ENCODE data around the gene SHISA5.
"Not testable (repeated sequence)": the region's sequence is repeated elsewhere in the genome, so short reads cannot be mapped to it uniquely, and the experiment has no call there.

SHISA5 gene

DNA sequence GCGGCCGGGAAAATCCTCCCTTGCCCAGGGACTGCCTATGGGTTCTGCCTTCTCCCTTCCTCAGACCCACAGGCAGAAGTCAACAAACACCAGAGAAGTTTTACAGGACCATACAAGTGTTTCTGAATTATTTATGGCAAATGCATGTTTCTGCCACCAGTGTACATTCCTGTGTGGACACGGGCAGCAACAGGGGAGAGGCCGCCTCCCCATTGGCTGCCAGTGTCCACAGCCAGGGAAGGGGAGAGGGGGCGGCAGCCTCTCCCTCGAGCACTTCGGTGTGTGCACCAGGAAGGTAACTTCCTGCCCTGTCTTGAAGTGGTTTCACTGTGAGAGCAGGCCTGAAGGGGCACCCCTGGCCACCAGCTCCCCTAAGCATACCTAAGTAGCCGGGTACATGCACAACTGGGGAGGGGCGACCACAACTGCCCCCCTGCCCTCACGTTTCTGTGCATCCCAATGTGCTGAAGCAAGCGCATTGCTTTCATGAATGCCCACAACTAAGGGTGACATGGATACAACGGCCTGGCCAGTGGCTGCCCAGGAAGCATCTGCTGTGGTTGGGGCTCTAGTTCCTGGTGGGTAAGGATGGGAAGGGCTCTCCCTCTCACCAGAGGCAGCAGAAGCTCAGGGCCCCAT is 14.8 kb upstream of the SHISA5 start:
- no peak for DNase-seq

DNA sequence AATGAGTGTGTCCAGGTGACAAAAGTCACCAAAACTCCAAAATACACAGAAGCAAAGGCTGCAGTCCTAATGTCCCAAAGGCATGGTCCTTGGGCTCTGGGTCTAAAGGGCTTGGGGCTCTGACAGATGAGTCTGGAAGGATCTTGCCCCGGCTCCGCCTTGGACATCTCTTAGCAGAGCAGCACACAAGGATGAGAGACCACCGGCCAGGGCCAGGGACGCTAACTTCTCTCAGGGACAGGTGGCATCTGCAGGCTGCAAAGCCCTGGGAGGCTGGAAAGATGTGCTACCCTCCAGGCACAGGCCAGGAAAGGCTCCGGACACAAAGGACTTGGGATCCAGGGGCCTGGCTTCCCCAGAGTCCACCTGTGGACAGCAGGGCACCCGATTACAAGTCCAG is 14.1 kb upstream of the SHISA5 start:
- no peak for DNase-seq

DNA sequence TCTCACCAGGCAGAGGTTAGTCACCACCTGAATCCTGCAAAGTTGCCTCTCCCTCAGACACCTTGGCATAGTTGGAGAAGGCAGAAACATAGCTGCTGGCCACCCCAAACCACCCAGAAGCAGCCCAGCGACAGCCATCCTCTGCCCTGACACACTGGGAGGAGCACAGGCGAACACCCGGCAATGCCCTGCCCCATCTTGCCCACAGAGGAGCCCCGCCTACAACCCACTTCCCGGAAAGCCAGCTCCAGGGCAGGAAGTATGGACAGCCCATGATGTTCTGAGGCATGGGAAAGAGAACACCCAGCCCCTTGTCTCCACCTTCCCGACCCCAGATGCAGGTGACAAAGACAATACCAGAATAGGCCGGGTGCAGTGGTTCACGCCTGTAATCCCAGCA is 12.6 kb upstream of the SHISA5 start:
- DNase-seq, result no peak

DNA sequence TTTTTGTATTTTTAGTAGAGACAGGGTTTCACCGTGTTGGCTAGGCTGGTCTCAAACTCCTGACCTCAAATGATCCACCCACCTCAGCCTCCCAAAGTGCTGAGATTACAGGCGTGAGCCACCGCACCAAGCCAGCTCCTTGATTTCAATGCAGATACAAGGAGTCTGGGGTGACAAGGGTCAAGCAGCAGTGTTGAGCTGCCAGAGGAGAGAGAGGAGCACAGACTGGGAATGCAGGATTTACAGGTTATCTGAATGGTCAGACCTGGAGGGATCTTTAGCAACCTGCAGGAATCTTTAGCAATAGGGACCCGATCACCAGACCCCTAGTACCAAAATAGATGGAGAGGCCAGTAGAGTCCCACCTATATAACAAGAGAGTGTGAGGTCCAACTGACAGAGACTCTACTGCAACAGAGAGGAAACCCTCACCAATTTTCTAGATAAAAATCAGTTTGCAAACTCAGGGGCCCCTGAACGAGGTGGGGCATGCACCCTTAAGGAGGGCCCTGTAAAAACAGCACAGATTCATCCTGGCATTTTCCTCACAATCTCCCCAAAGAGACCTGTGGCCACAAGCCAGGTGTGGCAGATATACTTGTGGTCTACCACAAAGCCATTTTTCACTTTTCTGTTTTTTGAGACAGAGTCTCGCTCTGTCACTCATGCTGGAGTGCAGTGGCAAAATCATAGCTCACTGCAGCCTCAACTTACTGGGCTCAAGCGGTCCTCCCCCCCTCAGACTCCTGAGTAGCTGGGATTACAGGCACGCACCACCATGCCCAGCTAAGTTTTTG is 10.7 kb upstream of the SHISA5 start:
- peak; percentile 15 for DNase-seq

DNA sequence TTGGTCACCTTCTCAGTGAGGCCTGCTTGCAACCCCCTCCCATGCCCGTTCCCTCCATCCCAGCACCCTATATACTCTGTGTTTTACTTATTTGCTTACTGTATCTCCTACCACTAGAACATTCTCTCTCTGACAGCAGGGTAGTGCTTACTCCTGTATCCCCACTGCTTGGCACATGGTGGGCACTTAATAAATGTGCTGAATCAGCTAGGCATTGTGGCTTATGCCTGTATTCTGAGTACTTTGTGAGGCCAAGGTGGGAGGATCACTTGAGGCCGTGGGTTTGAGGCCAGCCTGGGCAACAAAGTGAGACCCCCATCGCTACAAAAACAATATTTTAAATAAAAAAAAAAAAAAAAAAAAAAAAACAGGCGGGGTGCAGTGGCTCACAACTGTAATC is 7.6 kb upstream of the SHISA5 start:
- no peak for DNase-seq

DNA sequence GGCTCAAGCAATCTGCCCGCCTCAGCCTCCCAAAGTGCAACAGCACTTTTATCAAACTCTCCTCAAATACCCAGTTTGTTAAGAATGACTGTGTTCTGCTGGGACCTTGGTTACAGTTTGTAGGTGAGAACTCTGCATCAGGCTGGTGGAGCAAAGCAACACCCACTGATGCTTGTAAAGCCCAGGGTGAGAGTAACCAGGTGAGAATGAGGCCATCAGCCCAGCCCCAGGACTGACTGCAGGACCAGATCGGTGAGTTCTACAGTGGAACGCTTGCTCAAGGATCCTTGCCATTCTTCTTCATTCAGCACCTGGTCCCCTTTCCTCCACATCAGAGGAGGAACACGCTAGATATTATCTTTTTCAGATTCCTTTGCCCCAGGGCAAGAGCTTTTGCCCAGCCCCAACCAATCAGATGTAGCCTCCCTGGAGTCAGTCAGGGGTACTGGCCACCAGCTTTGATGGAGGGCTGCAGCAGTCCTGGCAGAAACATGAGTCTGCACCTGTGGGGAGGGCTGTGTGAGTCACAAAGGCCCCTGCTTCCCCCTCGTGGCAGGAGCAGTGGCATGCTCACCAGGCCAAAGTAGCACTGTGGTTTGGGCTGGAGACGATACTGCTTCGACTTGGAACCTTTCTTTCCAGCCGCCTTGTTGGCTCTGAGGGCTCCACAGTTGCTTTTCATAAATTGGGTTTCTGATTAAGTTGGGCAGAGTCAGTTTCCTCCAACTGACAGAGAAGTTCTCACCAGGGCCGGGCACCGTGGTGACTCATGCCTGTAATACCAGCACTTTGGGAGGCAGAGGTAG is 3.5 kb upstream of the SHISA5 start:
- DNase-seq, result peak; percentile 91

DNA sequence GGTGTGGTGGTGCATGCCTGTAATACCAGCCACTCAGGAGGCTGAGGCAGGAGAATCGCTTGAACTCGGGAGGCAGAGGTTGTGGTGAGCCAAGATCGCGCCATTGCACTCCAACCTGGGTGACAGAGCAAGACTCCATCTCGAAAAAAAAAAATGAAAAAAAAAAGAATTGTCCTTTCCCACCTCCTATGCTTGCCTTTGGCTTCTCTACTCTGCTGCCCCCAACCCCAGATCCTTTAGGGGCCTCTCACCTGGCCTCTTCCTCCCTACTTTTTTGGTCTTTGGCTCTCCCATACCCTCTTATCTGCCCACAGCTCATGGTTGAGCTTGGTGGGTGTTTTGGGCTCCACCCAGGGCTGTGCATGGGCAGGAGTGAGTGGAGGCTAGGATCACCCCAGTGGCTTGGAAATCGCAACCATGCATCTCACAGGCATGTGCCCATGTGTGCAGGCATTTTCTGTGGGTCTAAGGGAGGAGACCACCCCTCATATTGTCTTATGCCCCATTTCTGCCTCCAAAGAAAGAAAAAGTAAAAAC is 2.1 kb upstream of the SHISA5 start:
- DNase-seq, result peak; percentile 87

DNA sequence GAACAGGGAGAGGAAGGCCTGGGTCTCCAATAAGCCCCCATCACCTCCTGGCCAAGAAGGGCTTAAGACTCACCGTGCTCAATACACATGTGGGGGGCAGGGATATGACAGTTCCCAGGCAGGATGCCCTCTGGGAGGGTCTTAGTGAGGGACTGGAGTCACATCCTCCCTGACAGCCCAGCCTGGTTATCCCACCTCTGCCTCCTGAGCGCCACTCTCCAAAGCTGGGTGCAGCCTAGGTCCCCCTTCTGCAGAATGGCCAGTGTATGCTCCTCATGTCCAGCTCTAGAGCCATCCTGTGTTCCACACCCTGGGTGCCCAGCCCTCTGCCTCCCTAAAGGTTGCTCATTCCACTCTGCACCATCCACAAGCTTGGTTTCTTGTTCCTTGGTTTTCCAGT is 1.2 kb upstream of the SHISA5 start:
- no peak for DNase-seq

DNA sequence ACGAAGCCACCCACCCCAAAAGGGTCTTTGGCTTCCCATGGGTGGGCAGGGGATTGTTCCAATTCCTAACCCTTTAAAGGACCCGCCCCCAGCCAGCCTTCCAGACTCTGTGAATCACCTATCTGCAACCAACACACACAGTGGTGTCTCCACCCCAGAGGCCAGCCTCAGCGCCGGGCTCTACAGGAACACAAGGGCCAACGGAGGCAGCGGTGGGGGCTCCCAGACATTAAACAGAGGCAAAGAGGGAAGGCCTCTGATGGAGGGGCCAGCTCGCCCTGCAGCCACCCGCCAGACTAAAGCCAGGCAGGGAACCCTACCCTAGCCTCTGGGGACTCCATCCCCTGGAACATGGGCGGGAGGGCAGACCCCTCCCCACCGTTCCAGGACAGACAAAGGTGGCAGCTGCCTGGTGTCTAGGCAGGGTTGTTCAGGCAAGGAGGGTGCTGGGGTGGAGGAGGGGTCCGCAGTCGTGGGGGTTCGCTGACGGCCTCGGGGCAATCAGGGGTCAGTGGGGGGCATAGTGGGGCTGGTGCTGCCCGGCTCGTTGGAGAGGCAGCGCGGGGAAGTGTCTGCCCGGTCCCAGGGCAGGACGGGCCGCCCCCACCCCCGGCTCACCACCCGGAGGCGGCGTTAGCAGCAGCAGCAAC is 448 bp downstream of the SHISA5 start:
- peak; percentile 86 for DNase-seq

DNA sequence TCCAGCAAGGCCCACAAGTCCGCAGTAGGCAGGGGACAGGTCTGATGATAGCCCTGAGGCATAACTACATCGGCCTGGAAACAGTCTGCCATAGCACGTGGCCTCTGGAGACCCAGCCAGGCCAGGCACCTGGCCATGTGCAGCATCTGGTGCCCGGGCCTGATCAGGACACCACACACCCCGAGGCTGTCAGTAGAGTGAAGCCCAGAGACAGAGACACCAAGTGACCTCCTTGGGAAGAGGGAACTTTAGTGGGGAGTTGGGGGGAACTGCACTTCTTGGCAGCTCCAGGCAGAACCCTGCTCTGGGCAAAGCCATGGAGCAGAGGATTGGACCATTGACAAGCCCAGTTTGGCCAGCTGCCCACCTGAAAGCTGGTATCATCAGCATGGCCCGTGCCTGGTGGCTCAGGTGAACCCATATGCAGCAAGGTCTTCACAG is 1.2 kb downstream of the SHISA5 start:
- DNase-seq, result peak; percentile 27

DNA sequence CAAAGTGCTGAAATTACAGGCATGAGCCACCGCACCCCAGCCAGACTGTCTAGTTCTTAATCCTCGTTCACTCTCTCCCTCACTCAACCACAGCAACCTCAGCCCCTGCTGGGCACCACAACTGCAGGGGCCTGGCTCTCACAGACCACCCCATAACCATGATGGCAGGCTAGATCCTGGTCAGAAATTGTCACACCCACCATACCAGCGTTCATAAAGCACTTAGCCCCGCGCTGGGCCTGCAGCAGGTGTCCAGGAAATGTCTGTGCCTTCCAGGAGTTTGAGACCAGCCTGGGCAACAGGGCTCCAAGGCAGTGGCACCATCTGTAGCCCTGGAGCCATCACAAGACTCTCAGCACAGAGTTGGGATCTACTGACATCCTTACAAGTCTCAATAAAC is 1.9 kb downstream of the SHISA5 start:
- DNase-seq, result no peak

DNA sequence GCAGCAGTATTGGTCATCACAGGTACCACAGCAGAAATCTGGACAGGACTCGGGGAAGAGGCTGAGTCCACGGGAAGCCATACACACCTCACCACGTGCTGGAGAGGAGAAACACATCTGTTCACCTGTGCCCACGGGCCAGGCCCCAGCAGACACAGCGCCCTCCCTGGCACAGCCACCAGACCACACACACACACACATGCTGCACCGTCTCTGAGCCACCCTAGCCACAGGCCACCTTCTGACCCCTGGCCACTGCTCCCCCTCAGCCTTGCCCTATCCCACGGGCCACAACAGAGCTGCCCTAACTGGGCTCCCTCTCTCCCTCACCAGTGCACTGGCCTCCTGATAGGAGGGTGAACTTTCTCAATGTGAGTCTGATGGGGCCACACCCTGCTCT is 2.8 kb downstream of the SHISA5 start:
- DNase-seq, result no peak

DNA sequence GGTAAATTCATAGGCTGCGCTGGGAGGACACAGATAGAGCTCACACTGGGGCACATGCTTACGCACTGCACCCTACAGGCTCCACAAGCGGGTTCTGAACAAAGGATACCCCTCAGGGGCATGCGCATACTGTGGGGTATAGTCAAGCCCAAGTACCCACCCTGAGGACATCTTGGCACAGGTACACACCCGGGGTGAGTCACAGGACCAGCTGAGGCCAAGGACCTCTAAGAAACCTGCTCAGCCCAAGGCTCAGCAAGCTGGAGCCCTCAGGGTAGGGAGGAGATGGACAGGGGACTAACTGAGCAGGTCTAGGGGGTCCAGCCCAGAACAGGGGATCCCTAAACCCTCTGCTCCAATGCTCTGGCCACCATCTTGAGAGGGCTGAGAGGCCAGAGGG is 3.3 kb downstream of the SHISA5 start:
- DNase-seq, result no peak

DNA sequence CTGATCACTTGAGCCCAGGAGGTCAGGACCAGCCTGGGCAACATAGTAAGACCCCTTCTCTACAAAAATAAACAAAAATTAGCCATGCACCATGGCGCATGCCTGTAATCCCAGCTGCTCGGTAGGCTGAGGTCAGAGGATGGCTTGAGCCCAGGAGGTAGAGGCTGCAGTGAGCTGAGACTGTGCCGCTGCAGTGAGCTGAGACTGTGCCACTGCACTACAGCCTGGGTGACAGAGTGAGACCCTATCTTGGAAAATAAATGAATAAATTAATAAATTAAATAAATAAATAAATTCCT is 10.8 kb downstream of the SHISA5 start:
- DNase-seq, result no peak

DNA sequence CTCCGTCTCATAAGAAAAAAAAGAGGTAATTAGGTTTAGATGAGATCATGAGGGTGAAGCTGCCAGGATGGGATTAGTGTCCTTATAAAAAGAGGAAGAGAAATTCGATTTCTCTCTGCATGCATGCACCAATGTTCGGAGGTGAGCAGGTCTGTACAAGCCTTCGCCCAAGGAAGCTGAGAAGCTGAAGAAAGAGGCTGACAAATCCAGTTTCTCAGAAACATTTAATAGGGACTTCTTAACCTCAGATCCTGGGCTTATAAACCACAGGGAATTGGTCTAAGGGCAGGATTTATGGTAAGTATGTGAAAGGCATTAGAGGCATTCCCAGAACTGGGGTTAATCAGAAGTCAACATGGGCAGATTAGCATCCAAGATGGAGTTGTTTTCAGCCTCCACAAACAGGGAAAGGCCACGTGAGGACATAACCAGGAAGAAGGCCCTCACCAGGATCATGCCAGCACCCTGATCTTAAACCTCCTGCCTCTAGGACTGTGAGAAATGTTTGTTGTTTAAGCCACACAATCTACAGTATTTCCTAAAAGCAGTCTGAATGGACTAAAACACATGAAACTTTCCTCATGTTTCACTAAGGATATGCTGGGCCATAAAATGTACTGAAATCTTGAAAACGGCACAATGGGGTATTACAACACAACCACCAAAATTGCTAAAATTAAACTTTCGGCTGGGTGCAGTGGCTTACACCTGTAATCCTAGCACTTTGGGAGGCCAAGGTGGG is 11.3 kb downstream of the SHISA5 start:
- DNase-seq, result no peak

DNA sequence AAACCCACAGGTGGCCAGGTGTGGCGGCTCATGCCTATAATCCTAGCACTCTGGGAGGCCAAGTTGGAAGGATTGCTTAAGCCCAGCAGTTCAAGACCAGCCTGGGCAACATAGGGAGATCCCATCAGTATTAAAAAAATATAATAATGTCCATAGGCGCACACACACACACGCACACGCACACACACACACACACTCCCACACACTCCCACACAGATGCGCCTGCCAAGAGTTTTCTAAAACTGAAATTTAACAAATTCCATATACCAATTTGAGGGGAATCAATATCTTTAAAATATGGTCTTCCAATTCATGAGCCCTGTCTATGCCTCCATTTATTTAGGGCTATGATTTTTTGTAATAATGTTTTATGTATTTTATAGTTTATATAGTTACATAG is 17.0 kb downstream of the SHISA5 start:
- DNase-seq, result no peak

DNA sequence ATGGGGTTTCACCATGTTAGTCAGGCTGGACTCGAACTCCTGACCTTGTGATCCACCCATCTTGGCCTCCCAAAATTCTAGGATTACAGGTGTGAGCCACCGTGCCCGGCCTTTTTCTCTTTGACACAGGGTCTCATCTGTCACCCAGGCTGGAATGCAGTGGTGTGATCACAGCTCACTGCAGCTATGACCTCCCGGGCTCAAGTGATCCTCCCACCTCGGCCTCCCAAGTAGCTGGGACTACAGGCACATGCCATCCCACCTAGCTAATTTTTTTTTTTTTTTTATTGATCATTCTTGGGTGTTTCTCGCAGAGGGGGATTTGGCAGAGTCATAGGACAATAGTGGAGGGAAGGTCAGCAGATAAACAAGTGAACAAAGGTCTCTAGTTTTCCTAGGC is 21.2 kb downstream of the SHISA5 start:
- DNase-seq, result not testable (repeated sequence)

DNA sequence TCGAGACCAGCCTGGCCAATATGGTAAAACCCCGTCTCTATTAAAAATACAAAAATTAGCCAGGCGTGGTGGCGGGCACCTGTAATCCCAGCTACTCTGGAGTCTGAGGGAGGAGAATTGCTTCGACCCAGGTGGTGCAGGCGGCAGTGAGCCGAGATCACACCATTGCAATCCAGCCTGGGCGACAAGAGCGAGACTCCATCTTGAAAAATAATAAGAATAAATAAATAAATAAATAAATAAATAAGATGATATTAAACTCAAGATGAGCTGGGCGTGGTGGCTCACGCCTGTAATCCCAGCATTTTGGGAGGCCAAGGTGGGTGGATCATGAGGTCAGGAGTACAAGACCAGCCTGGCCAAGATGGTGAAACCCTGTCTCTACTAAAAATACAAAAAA is 23.1 kb downstream of the SHISA5 start:
- not testable (repeated sequence) for DNase-seq

DNA sequence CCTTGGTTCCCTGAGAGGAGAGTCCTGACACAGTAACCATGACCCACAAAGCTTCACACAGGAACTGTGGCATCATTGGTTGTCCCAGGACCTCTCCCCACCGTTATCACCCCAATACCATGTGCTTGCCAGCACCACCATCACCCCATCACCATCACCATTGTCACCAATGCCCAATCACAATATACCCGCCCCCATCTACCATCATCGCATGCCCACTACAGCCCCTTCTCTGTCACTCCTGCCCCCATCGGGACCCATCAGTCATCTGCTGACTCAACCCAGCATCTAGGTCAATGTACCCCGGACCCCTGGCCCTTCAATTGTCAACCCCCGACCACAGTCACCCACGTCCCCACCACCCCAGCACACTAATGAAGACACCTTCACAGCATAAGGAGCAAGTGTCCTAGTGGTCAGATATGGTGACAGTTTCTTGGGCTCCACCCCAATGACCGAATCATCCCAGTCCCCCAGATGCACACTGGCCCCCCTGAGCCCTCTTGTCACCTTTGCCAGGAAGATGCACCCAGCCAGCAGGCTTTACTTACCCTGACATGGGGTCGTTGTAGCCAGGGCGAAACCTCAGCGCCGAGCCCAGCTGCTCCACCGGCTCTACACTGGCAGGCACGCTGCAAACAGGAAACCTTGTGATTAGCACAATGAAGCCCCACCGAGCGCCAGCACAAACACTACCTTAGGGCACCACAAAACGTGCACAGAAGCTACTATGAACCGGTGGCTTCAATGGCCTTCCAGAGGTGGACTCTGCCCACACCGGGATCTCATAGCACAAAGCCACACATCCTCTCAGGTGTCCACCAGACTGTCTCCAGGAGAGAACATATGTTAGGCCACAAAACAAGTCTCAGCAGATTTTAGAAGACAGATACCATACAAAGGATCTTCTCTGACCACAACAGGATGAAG is 25.1 kb downstream of the SHISA5 start:
- peak; percentile 50 for DNase-seq

DNA sequence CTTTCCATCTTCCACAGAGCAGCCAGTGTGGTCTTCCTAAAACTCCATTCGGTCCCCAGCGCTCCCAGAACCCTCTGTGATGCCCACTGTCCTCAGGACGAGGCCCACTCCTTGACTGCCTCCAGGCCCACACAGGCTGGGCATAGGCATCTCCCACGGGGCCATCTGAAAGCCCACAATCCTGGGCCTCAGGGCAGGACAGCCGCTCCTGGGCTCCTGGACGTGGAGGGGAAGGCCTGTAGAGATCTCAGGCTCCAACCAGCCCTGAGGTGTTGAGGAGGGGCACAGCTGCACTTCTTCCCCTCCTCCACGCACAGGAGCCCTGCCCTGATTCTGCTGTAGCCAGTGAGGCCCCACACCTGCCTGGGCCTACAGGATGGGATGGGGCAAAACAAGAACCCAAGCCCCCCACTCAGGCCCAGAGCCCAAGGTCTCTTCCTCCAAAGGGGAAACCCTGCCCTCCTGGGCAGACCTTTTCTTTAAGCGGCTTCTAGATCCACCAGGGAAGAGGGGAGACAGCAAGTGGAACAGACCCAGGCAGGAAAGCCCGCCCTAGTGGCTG is 25.9 kb downstream of the SHISA5 start:
- DNase-seq, result no peak
